HCT116 (cell line): ENCODE measurements around the gene OR1L8. TPM values are rescaled to one million over a fixed set of nuclear protein-coding genes. Genes with fewer than 3 reads are reported as not detected.

Experiments used
- ATAC-seq: fragments of 200-7000 bp; cut with Tn5 transposase; 2 replicates; pipeline ENCODE4 v1.9.1; 2020; ENCODE audit warnings: mild to moderate bottlenecking, moderate library complexity
- BruUV-seq: library from RNA; stranded (reverse); fragments of 400-500 nt; replicated peaks from 2 replicates; lab custom pipeline; 2021; lab: Mats Ljungman, UMichigan
- CTCF ChIA-PET: fragments of 300-600 bp; sonication (Branson Sonifier 250); formaldehyde crosslinking; loops from one replicate; lab custom pipeline; 2021; ENCODE audit warnings: antibody characterized with exemption; lab: Charles Lee
- POLR2A ChIA-PET: fragments of 300-600, 350-600 bp; sonication (Branson Sonifier 250); formaldehyde crosslinking; loops from one replicate; lab custom pipeline; 2021; ENCODE audit warnings: antibody characterized with exemption; lab: Charles Lee
- RAD21 ChIA-PET, 2 experiments: fragments of 300-600 bp; sonication (Branson Sonifier 250); formaldehyde crosslinking; loops; one replicate each; lab custom pipeline; 2023; ENCODE audit warnings: low total read pairs in 2 of 2; ENCODE audit not compliant: uncharacterized antibody in 2 of 2, unreplicated experiment in 2 of 2, low non-redundant PET in 1 of 2; lab: Charles Lee
- DNase-seq: peaks from one replicate; pipeline ENCODE4 v3.0.0-alpha.2; 2010; ENCODE audit warnings: low read depth, low spot score
- H2AFZ ChIP-seq: fragments of 200-600 bp; shearing (Covaris generic), sonication (generic); 2 replicates; pipeline ENCODE4 v1.6.1; 2017; ENCODE audit warnings: low read depth, mixed run types, mixed read lengths, antibody characterized with exemption, low read length; ENCODE audit not compliant: poor library complexity, severe bottlenecking
- H3K27ac ChIP-seq: 2 replicates; pipeline ENCODE4 v1.5.1; 2012; ENCODE audit warnings: low read depth, low read length
- H3K27me3 ChIP-seq: fragments of 200-600 bp; sonication (generic); 2 replicates; pipeline ENCODE4 v1.6.1; 2016; ENCODE audit warnings: mixed run types, low read length, mixed read lengths; ENCODE audit not compliant: insufficient read depth
- H3K36me3 ChIP-seq, 2 experiments: fragments of 200-500 bp in 1 of 2; fragments of 200-600 bp in 1 of 2; sonication (Bioruptor generic) in 1 of 2; sonication (generic) in 1 of 2; 2 replicates each; pipeline versions ENCODE4 v1.5.1 to v1.6.1; 2014 to 2016; ENCODE audit warnings: low read length in 2 of 2, inconsistent platforms in 1 of 2, mixed read lengths in 1 of 2, mixed run types in 1 of 2; ENCODE audit not compliant: insufficient read depth in 2 of 2, control insufficient read depth in 1 of 2
- H3K4me1 ChIP-seq, 2 experiments: fragments of 200-600 bp in 1 of 2; sonication (generic) in 1 of 2; 2 replicates each; pipeline versions ENCODE4 v1.5.1 to v1.6.1; 2012 to 2017; ENCODE audit warnings: low read length in 2 of 2, inconsistent platforms in 1 of 2, mild to moderate bottlenecking in 1 of 2, mixed read lengths in 1 of 2, mixed run types in 1 of 2, moderate library complexity in 1 of 2; ENCODE audit not compliant: insufficient read depth in 2 of 2, control insufficient read depth in 1 of 2
- H3K4me2 ChIP-seq: fragments of 200-600 bp; sonication (generic); 2 replicates; pipeline ENCODE4 v1.6.1; 2017; ENCODE audit warnings: mixed run types, low read length, mixed read lengths
- H3K4me3 ChIP-seq, 2 experiments: fragments of 200-600 bp in 1 of 2; sonication (generic) in 1 of 2; replicated peaks in 1 of 2; 2 replicates each; pipeline ENCODE4 v1.5.1; 2011 to 2016; ENCODE audit warnings: low read length in 2 of 2, control low read depth in 1 of 2, low read depth in 1 of 2, mild to moderate bottlenecking in 1 of 2, mixed read lengths in 1 of 2, mixed run types in 1 of 2
- H3K79me2 ChIP-seq: fragments of 200-600 bp; sonication (generic); 2 replicates; pipeline ENCODE4 v1.6.1; 2017; ENCODE audit warnings: mild to moderate bottlenecking, mixed run types, low read length, moderate library complexity, mixed read lengths; ENCODE audit not compliant: insufficient read depth
- H3K9ac ChIP-seq: fragments of 200-600 bp; sonication (generic); 2 replicates; pipeline ENCODE4 v1.6.1; 2016; ENCODE audit warnings: low read length, mixed read lengths
- H3K9me2 ChIP-seq: fragments of 200-600 bp; sonication (generic), shearing (Covaris generic); 2 replicates; pipeline ENCODE4 v1.6.1; 2017; ENCODE audit warnings: mixed run types, mild to moderate bottlenecking, moderate library complexity; ENCODE audit not compliant: insufficient read depth
- H3K9me3 ChIP-seq, 2 experiments: fragments of 200-500 bp in 1 of 2; fragments of 200-600 bp in 1 of 2; sonication (Bioruptor generic) in 1 of 2; sonication (generic) in 1 of 2; 2 replicates each; pipeline ENCODE4 v1.6.1; 2014 to 2017; ENCODE audit warnings: low read length in 2 of 2, mixed read lengths in 2 of 2, inconsistent platforms in 1 of 2, low read depth in 1 of 2, mild to moderate bottlenecking in 1 of 2, mixed run types in 1 of 2, moderate library complexity in 1 of 2; ENCODE audit not compliant: control insufficient read depth in 1 of 2, insufficient read depth in 1 of 2
- H4K20me1 ChIP-seq: fragments of 200-600 bp; sonication (generic), shearing (Covaris generic); 2 replicates; pipeline ENCODE4 v1.6.1; 2017; ENCODE audit warnings: mixed run types, mild to moderate bottlenecking, moderate library complexity; ENCODE audit not compliant: insufficient read depth
- ATF3 ChIP-seq: IDR thresholded peaks from 2 replicates; pipeline ENCODE4 v1.6.1; 2012
- CBX3 ChIP-seq: IDR thresholded peaks from 2 replicates; pipeline ENCODE4 v1.6.1; 2012; ENCODE audit warnings: low read depth
- CEBPB ChIP-seq: IDR thresholded peaks from 2 replicates; pipeline ENCODE4 v1.6.1; 2012; ENCODE audit warnings: low read depth
- CTCF ChIP-seq, 3 experiments: fragments of 200-600 bp in 1 of 3; sonication (generic) in 1 of 3; IDR thresholded peaks in 2 of 3; conservative IDR thresholded peaks in 1 of 3; 2 replicates each; pipeline ENCODE4 v1.5.1; 2012 to 2017; ENCODE audit warnings: low read depth in 2 of 3, low read length in 2 of 3, antibody characterized with exemption in 1 of 3, borderline replicate concordance in 1 of 3, control low read depth in 1 of 3, mild to moderate bottlenecking in 1 of 3, mixed read lengths in 1 of 3, mixed run types in 1 of 3, moderate library complexity in 1 of 3; ENCODE audit not compliant: insufficient read depth in 1 of 3
- EGR1 ChIP-seq: IDR thresholded peaks from 2 replicates; pipeline ENCODE4 v1.6.1; 2012; ENCODE audit warnings: low read depth
- EZH2phosphoT487 ChIP-seq: fragments of 200-600 bp; IDR thresholded peaks from 2 replicates; pipeline ENCODE4 v1.6.1; 2018; ENCODE audit warnings: antibody characterized with exemption, borderline replicate concordance
- FOSL1 ChIP-seq: IDR thresholded peaks from 2 replicates; pipeline ENCODE4 v1.6.1; 2012; ENCODE audit warnings: low read depth
- JUND ChIP-seq: IDR thresholded peaks from 2 replicates; pipeline ENCODE4 v1.6.1; 2012
- MAX ChIP-seq: IDR thresholded peaks from 2 replicates; pipeline ENCODE4 v1.6.1; 2012
- POLR2A ChIP-seq: IDR thresholded peaks from 2 replicates; pipeline ENCODE4 v1.7.0; 2011; ENCODE audit warnings: borderline replicate concordance; ENCODE audit not compliant: insufficient read depth, insufficient read length; ENCODE audit errors: extremely low read depth
- RAD21 ChIP-seq: IDR thresholded peaks from 2 replicates; pipeline ENCODE4 v1.6.1; 2012; ENCODE audit warnings: low read depth, mild to moderate bottlenecking
- SP1 ChIP-seq: IDR thresholded peaks from 2 replicates; pipeline ENCODE4 v1.6.1; 2012; ENCODE audit warnings: low read depth
- ZBTB33 ChIP-seq: IDR thresholded peaks from 2 replicates; pipeline ENCODE4 v1.6.1; 2011; ENCODE audit warnings: mild to moderate bottlenecking, low read length, moderate library complexity; ENCODE audit not compliant: insufficient replicate concordance; ENCODE audit errors: extremely low read depth
- ZNF274 ChIP-seq: fragments of 200-500 bp; sonication (Bioruptor generic); IDR thresholded peaks from 2 replicates; pipeline ENCODE4 v1.6.1; 2014; ENCODE audit warnings: mild to moderate bottlenecking, low read depth, low read length, inconsistent platforms
- intact Hi-C: fragments of 100-400 bp; cut with micrococcal nuclease; formaldehyde crosslinking; loops from 2 replicates; pipeline ENCODE4 v1.10.0; 2022
- total RNA-seq: library from RNA; stranded (reverse); gene quantifications from one replicate; pipeline ENCODE4 v1.2.1, GENCODE V29; 2021; ENCODE audit not compliant: unreplicated experiment

OR1L8 gene
- total RNA-seq, 1 experiment from 2014 or later: not detected

GRCh38 chr9:122546196-122546595 lies 37.0 kb downstream of the OR1L8 start:
- Histone ChIP-seq H3K9me2 (no peaks in the 10 kb centered on the region), H3K4me1 (no peaks in the 10 kb centered on the region), H3K27me3 (peaks cover 25% of the 10 kb centered on the region), H3K36me3 (no peaks in the 10 kb centered on the region), H3K27ac (no peak overlapping the region), H3K79me2 (no peaks in the 10 kb centered on the region), H3K4me2 (no peak overlapping the region), H3K4me3 (no peak overlapping the region), H4K20me1 (no peaks in the 10 kb centered on the region), H3K9me3 (no peaks in the 10 kb centered on the region), H2AFZ (no peak overlapping the region), H3K9ac (no peak overlapping the region)
- ChIA-PET CTCF (no interaction called here), RAD21 (no interaction called here), POLR2A (no interaction called here)
- intact Hi-C loops: no loop called here
- TF ChIP-seq RAD21: no peak
- no peak for TF ChIP-seq CEBPB
- no peak for TF ChIP-seq FOSL1
- no peak for TF ChIP-seq ATF3
- TF ChIP-seq CBX3: no peak
- no peak for TF ChIP-seq JUND
- no peak for TF ChIP-seq EGR1
- no peak for TF ChIP-seq POLR2A
- TF ChIP-seq ZNF274: no peak
- TF ChIP-seq ZBTB33: no peak
- TF ChIP-seq CTCF (IDR thresholded peaks at IDR 0.05 in 2 of 3, conservative IDR thresholded peaks at IDR 0.05 in 1 of 3; ENCODE audit: borderline replicate concordance in 1 of 3, insufficient read depth in 1 of 3, low read depth in 2 of 3, low read length in 2 of 3): no peak
- no peak for TF ChIP-seq MAX
- no peak for TF ChIP-seq EZH2phosphoT487
- TF ChIP-seq SP1: no peak
- DNase-seq: no peak
- no peak for ATAC-seq
- BruUV-seq: no TSS peak
